ENCODE measurements around the gene NHLRC1.

DNA sequence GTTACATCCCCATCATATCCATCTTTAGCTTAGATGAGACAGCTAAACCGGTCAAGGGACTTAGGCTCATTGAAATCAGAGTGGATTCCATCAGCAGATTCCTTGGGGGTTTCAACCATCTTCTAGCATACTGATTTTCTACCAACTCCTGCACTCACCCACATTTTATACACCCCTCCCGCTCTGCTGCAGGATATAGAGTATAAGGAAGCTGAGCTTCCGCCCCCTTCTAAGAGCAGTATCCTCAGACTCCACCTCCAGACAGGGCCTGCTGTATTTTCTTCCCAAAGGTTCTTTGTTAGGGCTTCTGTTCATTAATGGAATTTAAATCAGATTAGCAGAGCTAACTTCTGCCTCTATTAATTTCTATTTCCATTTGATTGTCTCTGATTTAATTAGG, 9.9 kb upstream of the NHLRC1 start:
- TF ChIP-seq, protein P1, sequence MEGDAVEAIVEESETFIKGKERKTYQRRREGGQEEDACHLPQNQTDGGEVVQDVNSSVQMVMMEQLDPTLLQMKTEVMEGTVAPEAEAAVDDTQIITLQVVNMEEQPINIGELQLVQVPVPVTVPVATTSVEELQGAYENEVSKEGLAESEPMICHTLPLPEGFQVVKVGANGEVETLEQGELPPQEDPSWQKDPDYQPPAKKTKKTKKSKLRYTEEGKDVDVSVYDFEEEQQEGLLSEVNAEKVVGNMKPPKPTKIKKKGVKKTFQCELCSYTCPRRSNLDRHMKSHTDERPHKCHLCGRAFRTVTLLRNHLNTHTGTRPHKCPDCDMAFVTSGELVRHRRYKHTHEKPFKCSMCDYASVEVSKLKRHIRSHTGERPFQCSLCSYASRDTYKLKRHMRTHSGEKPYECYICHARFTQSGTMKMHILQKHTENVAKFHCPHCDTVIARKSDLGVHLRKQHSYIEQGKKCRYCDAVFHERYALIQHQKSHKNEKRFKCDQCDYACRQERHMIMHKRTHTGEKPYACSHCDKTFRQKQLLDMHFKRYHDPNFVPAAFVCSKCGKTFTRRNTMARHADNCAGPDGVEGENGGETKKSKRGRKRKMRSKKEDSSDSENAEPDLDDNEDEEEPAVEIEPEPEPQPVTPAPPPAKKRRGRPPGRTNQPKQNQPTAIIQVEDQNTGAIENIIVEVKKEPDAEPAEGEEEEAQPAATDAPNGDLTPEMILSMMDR (IDR thresholded peaks at IDR 0.05), result no peak
- TF ChIP-seq POLR2A (IDR thresholded peaks at IDR 0.05), result no peak

Data from lower leg skin (tissue), 3 donors.